GM18505 (cell line): ENCODE measurements around the gene HEATR3.

Experiments used
- ATAC-seq: cut with Tn5 transposase; IDR thresholded peaks from one replicate; pipeline ENCODE4 v1.9.1; 2021; ENCODE audit not compliant: unreplicated experiment
- POLR2A ChIP-seq: IDR thresholded peaks from 4 replicates; pipeline ENCODE4 v1.6.1; 2011; ENCODE audit warnings: borderline replicate concordance; ENCODE audit not compliant: insufficient read depth, insufficient read length; ENCODE audit errors: extremely low read depth

HEATR3 gene

GRCh38 chr16:50038756-50039529 lies 26.8 kb upstream of the HEATR3 start:
- TF ChIP-seq POLR2A: no peak
- ATAC-seq: no peak

GRCh38 chr16:50040018-50040417 lies 25.8 kb upstream of the HEATR3 start:
- ATAC-seq: no peak
- TF ChIP-seq POLR2A: no peak

GRCh38 chr16:50040710-50041109 lies 25.1 kb upstream of the HEATR3 start:
- ATAC-seq: no peak
- no peak for TF ChIP-seq POLR2A

- TF ChIP-seq POLR2A: no peak
Measured at GRCh38 chr16:50043358-50043757, 22.4 kb upstream of the HEATR3 start.

GRCh38 chr16:50045412-50045811 lies 20.4 kb upstream of the HEATR3 start:
- TF ChIP-seq POLR2A: no peak
- no peak for ATAC-seq

More at GRCh38 chr16:50043358-50043757, 22.4 kb upstream of the HEATR3 start:
- ATAC-seq: no peak

- no peak for ATAC-seq
- TF ChIP-seq POLR2A: no peak
Measured at GRCh38 chr16:50046853-50047252, 18.9 kb upstream of the HEATR3 start.

- ATAC-seq: no peak
- TF ChIP-seq POLR2A: no peak
Measured at GRCh38 chr16:50047864-50048263, 17.9 kb upstream of the HEATR3 start.

- TF ChIP-seq POLR2A: no peak
- ATAC-seq: no peak
Measured at GRCh38 chr16:50050802-50051201, 15.0 kb upstream of the HEATR3 start.

- ATAC-seq: no peak
- no peak for TF ChIP-seq POLR2A
Measured at GRCh38 chr16:50056226-50056625, 9.5 kb upstream of the HEATR3 start.

- ATAC-seq: no peak
- TF ChIP-seq POLR2A: no peak
Measured at GRCh38 chr16:50058091-50058771, 7.5 kb upstream of the HEATR3 start.

- no peak for TF ChIP-seq POLR2A
- ATAC-seq: no peak
Measured at GRCh38 chr16:50059111-50059510, 6.7 kb upstream of the HEATR3 start.

- no peak for ATAC-seq
- no peak for TF ChIP-seq POLR2A
Measured at GRCh38 chr16:50059669-50060068, 6.1 kb upstream of the HEATR3 start.

- no peak for ATAC-seq
- no peak for TF ChIP-seq POLR2A
Measured at GRCh38 chr16:50061326-50061725, 4.4 kb upstream of the HEATR3 start.

- no peak for TF ChIP-seq POLR2A
- no peak for ATAC-seq
Measured at GRCh38 chr16:50065241-50065623, 538 bp upstream of the HEATR3 start.
